Amygdala (tissue), 56 donors: ENCODE results near the gene USH2A.
A peak's percentile ranks its signal among the peaks of the same experiment; 100 is the strongest.
"Not testable (repeated sequence)": the region's sequence is repeated elsewhere in the genome, so short reads cannot be mapped to it uniquely, and the experiment has no call there.

Experiments
- DNase-seq, 56 donors: peaks; one replicate each; lab custom pipeline; 2025; lab: John Stamatoyannopoulos, UW

The USH2A gene

DNA sequence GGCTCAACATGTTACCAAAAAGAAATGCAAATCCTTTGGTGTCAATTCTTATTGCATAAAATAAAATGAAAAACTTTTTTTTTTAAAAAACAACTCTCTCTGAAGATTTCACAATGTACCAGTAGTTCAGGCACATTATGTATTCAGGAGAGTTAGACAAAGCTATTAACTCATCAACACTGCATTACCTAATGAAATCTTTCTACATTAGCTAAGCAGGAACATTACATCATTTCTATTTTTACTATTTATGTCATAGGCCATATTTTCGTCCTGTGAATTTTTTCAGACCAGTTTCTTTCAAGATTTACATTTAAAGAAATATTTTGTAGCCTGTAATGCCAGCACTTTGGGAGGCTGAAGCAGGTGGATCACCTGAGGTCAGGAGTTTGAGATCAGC is 366.2 kb downstream of the USH2A start:
- no peak for DNase-seq

DNA sequence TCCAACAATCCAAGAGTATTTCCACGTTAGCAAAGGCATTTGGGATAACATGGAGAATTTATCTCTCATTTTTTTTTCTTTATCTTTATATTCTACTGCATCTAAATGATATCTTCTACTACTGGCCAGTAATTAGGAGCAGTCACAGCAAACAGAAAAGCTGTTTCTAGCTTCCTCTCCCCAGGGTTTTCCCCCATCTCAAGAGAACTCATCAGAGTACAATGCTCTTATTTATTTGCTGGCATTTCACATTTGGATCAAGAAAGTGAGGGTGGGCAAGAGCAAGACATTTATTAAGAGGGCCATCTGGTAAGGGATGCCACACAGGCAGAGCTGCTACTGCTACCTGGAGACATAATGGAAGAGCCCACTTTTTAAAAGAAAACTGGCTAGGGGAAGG is 368.2 kb downstream of the USH2A start:
- DNase-seq = no peak

DNA sequence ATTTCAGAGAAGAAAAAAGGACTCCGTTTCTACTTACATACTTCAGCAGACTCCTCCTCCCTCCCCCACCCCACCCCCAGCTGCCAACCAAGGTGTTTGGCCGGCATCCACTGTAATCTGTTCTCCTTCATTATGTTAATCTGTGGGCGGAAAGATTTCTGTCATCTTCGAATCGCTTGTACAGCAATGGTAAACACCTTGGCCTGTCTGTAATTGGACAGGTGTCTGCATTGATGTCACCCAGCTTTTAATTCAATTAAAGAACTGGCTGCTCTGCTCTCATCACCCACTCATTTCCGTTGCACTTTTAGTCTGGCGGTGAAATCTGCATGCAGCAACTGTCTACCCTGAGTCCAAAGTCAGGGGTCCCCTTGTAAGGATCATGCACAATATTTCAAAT is 368.6 kb downstream of the USH2A start:
- DNase-seq = peak in 2 of 56 donors; percentile 10 to 15

DNA sequence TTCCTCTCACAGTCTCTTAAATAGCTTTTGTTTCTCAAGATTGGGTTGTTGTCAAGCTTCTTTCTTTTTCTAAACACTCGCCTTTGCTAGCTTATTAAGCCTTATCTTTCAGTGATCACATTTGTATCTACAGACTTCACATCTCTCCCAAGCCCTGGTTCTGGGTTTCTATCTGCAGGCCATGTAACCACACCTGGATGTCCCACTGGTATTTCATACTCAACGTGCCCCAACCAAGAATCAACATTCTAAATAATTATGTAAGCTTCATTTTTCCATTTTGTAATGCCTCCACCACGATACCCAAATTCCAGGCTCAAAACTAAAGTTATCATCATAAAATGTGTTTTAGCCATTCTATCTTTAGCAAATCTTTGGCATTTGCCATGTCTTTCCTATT is 372.2 kb downstream of the USH2A start:
- DNase-seq = no peak

DNA sequence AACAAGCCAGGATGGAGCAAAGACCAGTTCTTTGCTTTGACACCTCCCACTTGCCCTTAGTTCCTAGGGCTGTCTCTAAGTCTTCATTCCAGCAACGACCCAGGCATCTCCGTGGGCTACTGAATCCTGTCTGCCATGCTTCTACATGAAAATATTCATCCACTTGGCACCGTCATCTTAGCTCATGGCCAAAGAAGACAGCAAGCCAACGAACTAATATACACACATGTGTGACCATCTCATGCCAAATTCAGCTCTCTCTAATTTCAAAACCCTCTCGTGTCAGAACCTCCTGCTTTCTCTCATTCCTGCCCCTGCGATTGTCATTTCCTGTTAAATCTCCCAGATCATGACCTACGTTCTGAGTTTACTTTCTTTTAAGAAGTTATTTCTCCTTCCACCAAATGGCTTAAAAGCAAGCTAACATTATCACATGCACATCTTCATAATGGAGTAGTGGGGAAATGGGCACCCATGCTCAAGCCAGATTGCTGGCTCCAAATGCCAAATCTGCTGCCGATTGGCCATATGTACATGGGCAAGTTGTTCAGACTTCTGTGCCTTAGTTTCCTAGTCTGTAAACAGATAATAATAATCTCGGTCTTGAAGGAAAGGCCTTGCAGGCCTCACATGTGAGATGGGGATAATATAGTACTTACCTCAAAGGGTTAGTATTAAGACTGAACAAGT is 373.4 kb downstream of the USH2A start:
- DNase-seq = no peak

DNA sequence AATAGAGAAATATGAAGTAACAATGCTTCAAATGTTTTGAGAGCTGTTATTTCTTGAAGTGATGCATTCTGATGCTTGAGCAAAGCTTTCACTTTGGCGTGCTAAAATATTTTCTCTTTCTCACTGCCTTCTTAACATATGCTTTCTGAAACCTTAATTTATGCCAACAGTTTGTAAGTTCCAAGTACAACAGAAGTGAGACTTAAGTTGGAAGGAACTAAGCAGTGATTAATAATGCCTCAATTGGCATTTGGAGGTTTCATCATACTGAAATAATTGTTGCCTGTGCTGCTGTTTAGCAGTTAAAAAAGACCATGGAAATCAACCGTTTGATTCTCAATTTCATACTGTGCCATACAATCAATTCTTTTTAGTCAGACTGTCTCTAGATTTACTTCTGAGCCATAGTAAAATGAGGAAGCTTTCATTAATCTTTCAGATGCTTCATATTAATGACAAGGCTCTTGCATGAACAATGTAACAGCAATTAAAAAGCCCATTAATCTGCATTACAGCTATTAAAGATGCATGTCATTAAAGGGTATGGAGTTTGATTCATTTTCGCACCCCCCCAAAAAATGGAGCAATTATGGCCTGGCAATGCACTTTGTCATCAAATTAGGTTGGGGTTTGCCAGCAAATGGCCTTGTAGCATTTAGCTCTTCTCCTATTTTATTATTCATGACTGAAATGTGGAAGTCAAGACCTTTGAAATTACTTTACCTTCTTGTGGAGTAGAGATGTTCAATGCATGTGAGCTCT is 375.3 kb downstream of the USH2A start:
- DNase-seq = no peak

DNA sequence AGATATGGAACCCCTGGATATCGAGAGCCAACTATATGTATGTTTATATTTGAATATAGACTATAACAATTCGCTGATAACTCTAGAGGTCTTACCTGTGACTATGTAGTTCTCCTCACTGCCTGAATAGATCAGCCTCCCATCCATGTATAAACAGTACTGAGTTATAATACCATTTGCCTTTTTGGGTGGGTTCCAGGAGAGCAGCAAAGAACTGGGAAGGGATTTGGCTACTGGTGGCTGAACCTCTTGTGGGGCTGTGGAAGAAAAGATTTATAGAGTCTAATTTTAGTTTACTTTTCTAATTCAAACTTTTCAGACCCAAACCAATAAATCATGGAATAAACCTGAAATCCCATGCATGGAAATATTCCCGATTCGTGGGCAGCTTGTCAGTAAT is 376.9 kb downstream of the USH2A start:
- DNase-seq = no peak

DNA sequence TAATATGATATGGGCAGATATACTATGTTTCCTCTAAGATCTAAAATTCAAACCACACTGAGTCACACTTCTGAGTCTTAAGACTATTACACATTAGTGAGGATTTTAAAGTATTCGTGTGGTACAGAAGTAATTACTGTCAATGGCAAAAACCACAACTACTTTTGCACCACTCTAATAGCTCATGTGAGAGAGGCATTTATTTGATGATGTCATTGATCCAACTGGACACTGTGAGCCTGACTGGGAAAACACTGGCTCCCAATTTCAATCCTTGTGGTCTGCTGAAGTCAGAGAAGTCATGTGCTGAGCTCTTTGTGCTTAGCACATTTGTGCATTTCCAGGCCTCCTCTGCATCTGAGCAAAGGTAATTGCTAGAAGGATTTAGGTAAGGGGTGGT is 377.8 kb downstream of the USH2A start:
- no peak for DNase-seq

DNA sequence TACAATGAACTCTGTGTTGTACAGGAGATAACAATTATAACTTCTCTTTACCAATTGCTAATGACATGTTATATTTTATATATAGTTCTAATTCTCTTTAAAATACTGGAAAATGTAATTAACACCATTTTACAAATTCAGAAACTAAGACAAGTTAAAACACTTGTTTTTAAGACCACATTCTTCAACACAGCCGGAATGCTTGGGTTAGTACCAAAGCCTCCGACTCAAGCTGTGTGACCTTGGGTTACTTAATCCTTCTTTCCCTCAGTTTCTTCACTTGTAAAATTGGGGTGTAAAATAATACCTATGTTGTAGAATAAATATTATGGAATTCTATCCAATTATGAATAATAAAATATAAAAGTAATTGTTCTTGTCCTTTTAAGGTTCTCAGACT is 378.7 kb downstream of the USH2A start:
- no peak for DNase-seq

DNA sequence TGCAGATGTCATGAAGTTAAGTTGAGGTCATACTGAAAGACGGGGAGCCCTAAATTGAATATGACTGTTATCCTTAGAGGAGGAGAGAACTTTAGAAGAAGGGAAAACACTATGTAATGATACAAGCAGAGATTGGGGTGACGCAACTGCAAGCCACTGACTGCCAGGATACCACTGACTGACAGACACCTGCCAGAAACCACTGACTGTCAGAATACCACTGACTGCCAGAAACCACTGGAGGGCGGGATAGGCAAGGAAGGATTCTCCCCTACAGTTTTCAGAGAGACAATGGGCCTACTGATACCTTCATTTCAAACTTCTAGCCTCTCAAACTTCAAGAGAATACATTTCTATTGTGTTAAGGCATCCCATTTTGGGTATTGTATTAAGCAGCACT is 388.7 kb downstream of the USH2A start:
- no peak for DNase-seq

DNA sequence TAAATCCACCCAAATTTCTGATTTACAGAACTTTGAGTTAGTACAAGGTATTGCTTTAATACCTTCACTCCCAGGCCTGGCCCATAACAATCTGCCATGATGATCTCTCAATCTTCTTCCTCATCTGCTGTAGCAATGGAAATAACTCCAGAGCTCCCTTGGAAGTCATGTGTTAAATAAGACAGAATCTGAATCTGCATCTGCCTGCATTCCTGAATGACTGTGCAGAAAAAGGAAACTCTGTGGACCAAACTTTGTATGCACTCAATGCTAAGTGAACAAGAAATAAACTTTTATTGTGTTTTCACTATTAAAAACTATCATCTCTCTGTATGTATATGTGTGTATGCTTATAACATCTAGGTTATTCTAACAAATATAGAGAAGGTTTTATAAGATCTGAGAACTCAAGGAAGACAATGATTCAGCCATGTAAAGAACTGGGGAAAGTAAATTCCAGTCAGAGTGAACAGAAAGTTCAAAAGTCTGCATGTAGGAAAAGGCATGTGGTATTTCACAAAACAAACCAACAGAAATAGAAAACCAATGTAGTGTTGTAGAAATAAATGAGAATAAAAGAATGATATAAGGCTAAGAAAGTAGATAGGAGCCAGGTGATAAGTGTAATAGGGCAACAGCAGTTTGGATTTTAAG is 390.2 kb downstream of the USH2A start:
- no peak for DNase-seq

DNA sequence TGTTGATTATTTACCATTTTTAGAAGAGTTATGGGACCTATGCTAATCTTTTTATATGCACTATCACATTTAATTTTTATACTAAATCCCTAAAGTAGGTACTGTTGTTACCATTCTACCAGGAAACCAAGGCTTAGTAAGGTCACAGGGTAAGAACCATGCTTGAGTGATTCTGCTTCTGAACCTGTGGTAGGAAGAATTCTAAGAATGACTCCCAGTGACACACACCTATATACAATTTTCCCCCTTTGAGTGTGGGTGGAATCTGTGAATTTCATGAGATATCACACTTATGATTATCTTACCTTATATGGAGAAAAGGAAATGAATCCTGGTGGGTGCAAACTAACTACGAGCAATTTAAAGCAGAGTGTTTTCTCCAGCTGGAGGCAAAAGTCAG is 391.0 kb downstream of the USH2A start:
- DNase-seq = no peak

DNA sequence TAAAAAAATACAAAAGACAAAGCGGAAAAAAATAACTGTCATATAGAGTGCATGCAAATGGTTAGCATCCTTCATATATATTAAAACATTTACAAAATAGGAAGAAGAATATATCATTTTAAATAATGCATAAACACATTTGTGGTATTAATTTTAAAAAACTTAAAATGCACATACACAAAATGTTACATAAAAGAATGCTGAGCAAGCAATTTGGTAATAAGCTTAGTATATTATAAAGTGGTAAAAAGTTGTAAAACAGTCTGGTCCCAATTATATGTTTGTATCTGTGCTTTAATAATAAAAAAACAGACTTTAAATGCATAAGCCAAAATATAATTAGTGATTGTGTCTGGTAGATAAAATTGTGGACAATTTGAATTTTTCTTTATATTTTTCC is 394.6 kb downstream of the USH2A start:
- no peak for DNase-seq

DNA sequence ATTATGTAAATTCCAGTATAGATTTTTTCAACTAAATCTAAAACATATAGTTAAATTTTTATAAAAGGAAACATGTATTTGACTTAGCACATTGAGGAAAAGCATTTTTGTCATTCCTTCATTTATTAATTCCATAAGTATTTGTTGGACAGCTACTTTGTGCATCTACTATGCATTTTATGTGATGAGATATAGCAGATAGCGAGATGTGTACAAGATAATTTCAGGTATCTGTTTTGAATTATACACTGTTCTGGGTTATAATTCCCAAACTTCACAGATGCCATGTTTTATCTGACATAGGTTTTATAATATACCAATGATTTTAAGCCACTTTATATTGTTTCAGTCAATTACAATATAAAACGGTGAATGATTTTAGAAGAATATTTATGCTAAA is 398.7 kb downstream of the USH2A start:
- no peak for DNase-seq

DNA sequence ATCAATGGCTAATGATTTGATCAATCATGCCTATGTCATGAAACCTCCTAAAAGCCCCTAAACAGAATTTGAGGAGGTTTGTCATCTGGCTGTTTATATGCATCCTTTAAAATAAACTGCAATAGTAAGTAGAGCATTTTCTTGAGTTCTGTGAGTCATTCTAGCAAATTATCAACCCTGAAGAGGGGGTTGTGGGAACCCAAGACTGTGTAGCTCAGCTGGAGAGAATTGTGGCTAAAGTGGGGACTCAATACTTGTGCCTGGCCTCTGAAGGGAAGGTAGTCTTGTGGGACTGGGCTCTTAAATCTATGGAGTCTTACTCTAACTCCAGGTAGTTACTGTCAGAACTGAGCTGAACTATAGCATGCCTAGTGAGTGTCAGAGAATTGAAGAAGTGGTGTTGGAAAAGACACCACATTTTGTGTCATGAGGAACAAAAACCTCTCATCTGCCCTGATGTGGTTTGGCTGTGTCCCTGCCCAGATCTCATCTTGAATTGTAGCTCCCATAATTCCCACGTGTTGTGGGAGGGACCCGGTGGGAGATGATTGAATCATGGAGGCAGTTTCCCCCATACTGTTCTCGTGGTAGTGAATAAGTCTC is 402.4 kb downstream of the USH2A start:
- DNase-seq = no peak

DNA sequence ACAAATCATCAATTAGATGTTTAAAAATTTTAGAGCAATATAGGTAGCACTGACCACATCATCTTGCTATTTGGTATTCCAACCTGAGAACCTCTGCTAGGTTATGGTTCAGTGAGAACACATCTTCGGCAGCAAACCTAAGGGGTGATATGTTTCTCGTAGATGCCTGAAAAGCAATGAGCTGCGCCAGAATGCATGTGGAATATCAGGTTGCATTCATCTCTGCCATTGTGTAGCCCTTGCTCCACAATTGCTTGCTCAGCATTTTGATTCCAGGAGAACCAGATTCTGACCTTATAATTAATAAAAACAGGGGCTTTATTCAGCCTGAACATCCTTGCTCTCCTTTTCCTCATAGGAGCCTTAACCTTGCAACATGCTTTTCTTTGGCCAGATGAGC is 408.1 kb downstream of the USH2A start:
- no peak for DNase-seq

DNA sequence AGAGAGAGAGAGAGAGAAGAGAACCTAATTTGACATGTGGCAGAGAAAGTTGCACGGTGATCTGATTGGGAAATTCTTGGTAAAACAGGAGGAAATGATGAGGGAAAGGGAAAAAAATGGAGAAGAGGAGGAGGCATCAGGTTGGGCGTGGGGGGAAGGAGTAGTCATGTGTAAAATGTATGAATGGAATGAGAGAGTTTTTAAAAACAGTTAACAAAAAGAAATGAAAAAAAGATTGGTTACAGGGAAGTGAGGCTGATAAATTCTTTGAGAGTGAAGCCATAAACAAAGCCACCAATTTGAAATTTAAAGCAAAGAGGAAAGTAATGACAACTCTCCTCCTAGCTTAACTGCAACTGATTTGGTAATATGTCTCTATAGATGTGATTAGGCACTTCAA is 409.2 kb downstream of the USH2A start:
- DNase-seq = no peak

DNA sequence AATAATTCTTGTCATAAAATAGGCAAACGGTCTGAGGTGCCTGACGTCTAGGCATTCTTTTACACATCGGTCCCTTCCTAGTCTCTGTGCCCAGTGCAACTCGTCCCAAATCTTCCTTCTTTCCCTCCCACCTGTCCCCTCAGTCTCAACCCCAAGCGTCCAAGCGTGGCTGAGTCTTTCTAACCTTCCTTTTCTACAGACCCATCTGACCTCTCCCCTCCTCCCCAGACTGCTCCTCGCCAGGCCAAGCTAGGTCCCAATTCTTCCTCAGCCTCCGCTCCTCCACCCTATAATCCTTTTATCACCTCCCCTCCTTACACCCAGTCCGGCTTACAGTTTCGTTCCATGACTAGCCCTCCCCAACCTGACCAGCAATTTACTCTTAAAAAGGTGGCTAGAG is 413.8 kb downstream of the USH2A start:
- DNase-seq = not testable (repeated sequence)

DNA sequence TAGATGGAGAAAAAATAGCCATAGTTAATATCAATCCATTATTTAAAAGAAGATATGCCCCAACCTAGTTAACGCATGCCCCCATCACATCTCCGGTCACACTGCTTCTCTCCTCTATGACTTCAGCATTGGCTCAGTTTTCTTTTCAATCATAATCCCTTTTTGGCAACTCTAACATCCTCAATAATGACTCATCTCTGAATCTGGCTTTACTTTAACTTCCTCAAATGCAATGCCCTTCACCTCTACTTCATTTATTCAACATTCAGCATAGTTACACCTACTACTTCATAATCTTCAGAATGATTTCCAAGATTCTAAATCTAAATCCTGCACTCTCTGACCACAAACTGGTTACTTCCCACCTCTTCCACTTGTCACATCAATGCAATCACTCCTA is 417.3 kb downstream of the USH2A start:
- DNase-seq = no peak

DNA sequence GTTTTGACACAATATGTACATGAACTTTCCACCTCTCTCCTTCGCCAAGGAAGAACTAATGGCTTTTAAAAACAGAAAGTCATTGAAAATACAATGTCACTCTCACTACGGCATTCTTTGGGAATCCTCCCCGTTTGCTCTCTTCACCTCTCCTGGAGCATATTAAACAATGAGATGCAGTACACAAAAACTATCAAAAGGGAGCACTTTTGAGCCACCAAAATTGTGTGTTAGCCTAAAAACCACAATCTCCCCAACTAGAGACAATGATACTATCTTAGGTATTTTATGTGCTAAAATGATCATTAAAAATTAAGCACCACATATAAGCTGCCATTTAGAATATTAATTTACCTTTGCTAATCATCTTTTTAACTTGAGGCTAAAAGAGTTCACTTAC is 430.6 kb downstream of the USH2A start:
- peak in 1 of 56 donors; percentile 15 for DNase-seq

DNA sequence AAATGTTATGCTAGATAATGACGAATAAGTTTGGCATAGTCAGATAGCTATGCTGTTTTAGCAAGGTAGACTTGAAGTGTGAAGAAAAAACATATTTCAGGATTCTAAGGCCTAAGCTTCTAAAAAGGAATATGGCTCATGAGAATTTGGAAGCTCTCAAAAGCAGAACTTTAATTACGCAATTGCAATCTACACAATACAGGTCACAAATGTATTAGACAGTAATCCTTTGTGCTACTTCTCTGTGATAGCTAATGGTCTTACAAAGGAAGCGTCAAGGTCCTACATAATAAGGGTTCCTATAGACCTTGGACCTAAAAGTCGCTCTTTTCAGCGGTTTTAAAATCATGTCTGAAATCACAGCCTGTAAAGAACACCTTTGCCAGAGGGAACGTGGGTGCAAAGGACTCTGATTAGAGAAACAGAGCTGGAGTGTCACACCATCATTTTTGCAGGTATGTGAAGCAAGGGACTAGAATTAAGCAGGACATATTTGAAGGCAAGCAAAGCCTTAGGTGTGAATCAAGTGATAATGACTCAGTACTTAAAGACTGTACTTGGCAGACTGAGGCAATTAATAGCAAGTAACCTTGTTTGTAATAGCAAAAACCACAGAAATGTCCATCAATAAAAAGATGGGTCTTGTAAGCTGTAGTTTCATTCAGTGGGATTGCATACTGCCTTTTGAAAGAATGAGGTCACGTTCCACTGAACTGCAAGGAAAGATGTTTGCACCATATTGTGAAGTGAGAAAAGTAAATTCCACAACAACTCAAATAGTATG is 436.0 kb downstream of the USH2A start:
- no peak for DNase-seq
